ENCODE data around the gene PIK3CB.

GRCh38 chr3:138775254-138775595, 59.5 kb downstream of the PIK3CB start:
- TF ChIP-seq CTCF (conservative IDR thresholded peaks at IDR 0.05; ENCODE audit: low read depth, low read length) (no peak), EZH2 (IDR thresholded peaks at IDR 0.05; ENCODE audit: borderline replicate concordance, low read depth, low read length, poor library complexity, severe bottlenecking) (no peak)

Measured in A673 (cell line).